ENCODE results near the gene ATP9A. TPM values are rescaled to one million over a fixed set of nuclear protein-coding genes. Genes with fewer than 3 reads are reported as not detected.

Gene ATP9A
- total and polyA plus RNA-seq, 2 of the 8 experiments (the other 6 are each of a cell fraction or from before 2014, with no cell fraction given): 5.0 to 6.4 TPM

- Histone ChIP-seq H3K27ac (ENCODE audit: low read depth, low read length) (no peak overlapping the region), H3K14ac (ENCODE audit: insufficient read length) (no peak overlapping the region), H4K91ac (replicated peaks; ENCODE audit: insufficient read length, low read length) (no peak overlapping the region), H4K5ac (ENCODE audit: insufficient read length, low read depth, low read length) (no peak overlapping the region), H3K9me3 (ENCODE audit: insufficient read depth in 2 of 2, low read depth in 1 of 2, low read length in 1 of 2) (no peaks in the 10 kb centered on the region), H2BK15ac (ENCODE audit: low read length) (no peak overlapping the region), H3K36me3 (ENCODE audit: control insufficient read depth in 2 of 4, insufficient read depth in 4 of 4, low read length in 3 of 4) (no peaks in the 10 kb centered on the region), H2BK120ac (replicated peaks; ENCODE audit: low read depth, low read length) (no peak overlapping the region), H3K4me3 (ENCODE audit: extremely low read depth in 1 of 4, insufficient read depth in 2 of 4, low read depth in 3 of 4, low read length in 4 of 4) (no peak overlapping the region), H2BK20ac (ENCODE audit: low read length) (no peak overlapping the region), H3K79me1 (ENCODE audit: low read depth, low read length) (no peaks in the 10 kb centered on the region), H2BK12ac (ENCODE audit: low read depth, low read length) (no peak overlapping the region), H3K4me1 (replicated peaks in 1 of 4; ENCODE audit: control insufficient read depth in 3 of 4, insufficient read depth in 4 of 4, low read length in 3 of 4) (no peaks in the 10 kb centered on the region), H3K18ac (ENCODE audit: extremely low read depth, low read length) (no peak overlapping the region), H4K8ac (ENCODE audit: extremely low read depth, insufficient read depth, low read length) (no peak overlapping the region), H3K79me2 (ENCODE audit: control insufficient read depth in 1 of 2, insufficient read depth in 2 of 2, low read length in 2 of 2) (no peaks in the 10 kb centered on the region), H2BK5ac (ENCODE audit: low read depth, low read length) (no peak overlapping the region), H3K56ac (replicated peaks; ENCODE audit: insufficient read length, low read depth, low read length) (no peak overlapping the region), H3K4me2 (ENCODE audit: insufficient read depth in 1 of 2, low read depth in 2 of 2, low read length in 2 of 2) (no peak overlapping the region), H2AK5ac (ENCODE audit: low read depth, low read length) (0 out of 2 replicates have a peak overlapping the region, but pooled peaks have one; percentile 34), H3K23me2 (ENCODE audit: low read depth, low read length) (no peaks in the 10 kb centered on the region), H2AFZ (ENCODE audit: low read length) (no peak overlapping the region), H3K9ac (replicated peaks in 1 of 4; ENCODE audit: extremely low read depth in 1 of 4, low read depth in 3 of 4, low read length in 3 of 4) (no peak overlapping the region), H3K23ac (ENCODE audit: insufficient read length) (no peak overlapping the region), H3K27me3 (replicated peaks in 1 of 4; ENCODE audit: control insufficient read depth in 3 of 4, extremely low read depth in 1 of 4, insufficient read depth in 3 of 4, low read length in 3 of 4) (no peaks in the 10 kb centered on the region), H4K20me1 (replicated peaks in 1 of 2; ENCODE audit: control insufficient read depth in 1 of 2, insufficient read depth in 2 of 2, low read length in 2 of 2) (peaks cover 0 to 4% of the 10 kb centered on the region in 2 experiments), H3K4ac (replicated peaks; ENCODE audit: insufficient read length, low read depth, low read length) (no peak overlapping the region)
- FAIRE-seq: no peak
- POLR2A ChIA-PET (ENCODE audit: partially characterized antibody): interaction anchor here (1.0 kb wide), 1 partner anchor 163 kb away, joined by 4 read pairs; no protein-coding TSS in a partner anchor
- no peak for TF ChIP-seq GABPA (IDR thresholded peaks at IDR 0.05; ENCODE audit: borderline replicate concordance, insufficient read depth, low read length)
- peak in 1 of 3 experiments; percentile 16; a peak in 1 of 4 replicates for TF ChIP-seq CTCF (IDR thresholded peaks at IDR 0.05; ENCODE audit: control extremely low read depth in 1 of 3, insufficient read depth in 1 of 3, low read depth in 1 of 3, low read length in 3 of 3)
- no peak for TF ChIP-seq SP4 (IDR thresholded peaks at IDR 0.05; ENCODE audit: low read length)
- TF ChIP-seq PHF8 (conservative IDR thresholded peaks at IDR 0.05; ENCODE audit: low read depth, low read length): no peak
- no peak for TF ChIP-seq RFX5 (IDR thresholded peaks at IDR 0.05; ENCODE audit: borderline replicate concordance, low read depth, low read length)
- no peak for TF ChIP-seq YY1 (IDR thresholded peaks at IDR 0.05; ENCODE audit: low read depth, low read length)
- CTCF ChIA-PET (ENCODE audit: partially characterized antibody): interaction anchor here (0.8 to 5.1 kb wide), 8 partner anchors 9 to 540 kb away, joined by 3 to 66 read pairs (median 4); no protein-coding TSS in a partner anchor
- no peak for DNase-seq (ENCODE audit: low read depth in 1 of 2, low spot score in 2 of 2)
- WGBS, 2 experiments (ENCODE audit: extremely low coverage in 1 of 2, insufficient coverage in 1 of 2, insufficient read length in 1 of 2, insufficient replicate concordance in 2 of 2, low coverage in 1 of 2, low lambda C conversion rate in 2 of 2, missing lambda C conversion rate in 1 of 2): 90% methylated on average over 8 of the region's 8 CpGs; no CpG with 5 or more reads in 1 of the 2 experiments
These were observed 130.9 kb downstream of the ATP9A start for GRCh38 chr20:51637241-51637640.

Measured in H1 (cell line).